Activated T-cell treated with anti-CD3 and anti-CD28 coated beads for 24 hours (primary cell): ENCODE results near the gene JMJD8.

ENCODE experiments used
- DNase-seq: peaks from one replicate; pipeline ENCODE4 v3.0.0-alpha.2; 2020; ENCODE audit warnings: low read depth

Gene JMJD8

DNA sequence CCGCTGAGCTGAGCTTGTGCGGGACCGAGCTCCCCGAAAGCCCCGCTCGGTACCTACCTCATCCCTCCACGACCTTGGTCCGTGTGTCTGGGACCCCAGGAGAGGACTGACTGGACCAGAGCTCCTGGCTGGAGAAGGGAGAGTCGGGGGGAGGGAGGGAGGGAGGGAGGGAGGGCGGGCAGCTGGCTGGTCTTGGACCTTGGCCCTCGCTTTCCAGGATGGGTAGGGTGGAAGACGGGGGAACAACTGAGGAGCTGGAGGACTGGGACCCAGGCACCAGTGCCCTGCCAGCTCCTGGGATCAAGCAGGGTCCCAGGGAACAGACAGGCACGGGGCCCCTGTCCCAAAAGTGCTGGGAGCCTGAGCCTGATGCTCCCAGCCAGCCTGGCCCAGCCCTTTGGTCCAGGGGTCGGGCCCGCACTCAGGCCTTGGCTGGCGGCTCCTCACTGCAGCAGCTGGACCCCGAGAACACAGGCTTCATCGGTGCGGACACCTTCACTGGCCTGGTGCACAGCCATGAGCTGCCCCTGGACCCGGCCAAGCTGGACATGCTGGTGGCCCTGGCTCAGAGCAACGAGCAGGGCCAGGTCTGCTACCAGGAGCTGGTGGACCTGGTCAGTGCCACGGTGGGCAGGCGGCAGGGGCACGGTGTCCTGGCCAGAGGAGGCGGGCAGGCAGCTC lies 8.1 kb downstream of the JMJD8 start:
- no peak for DNase-seq

DNA sequence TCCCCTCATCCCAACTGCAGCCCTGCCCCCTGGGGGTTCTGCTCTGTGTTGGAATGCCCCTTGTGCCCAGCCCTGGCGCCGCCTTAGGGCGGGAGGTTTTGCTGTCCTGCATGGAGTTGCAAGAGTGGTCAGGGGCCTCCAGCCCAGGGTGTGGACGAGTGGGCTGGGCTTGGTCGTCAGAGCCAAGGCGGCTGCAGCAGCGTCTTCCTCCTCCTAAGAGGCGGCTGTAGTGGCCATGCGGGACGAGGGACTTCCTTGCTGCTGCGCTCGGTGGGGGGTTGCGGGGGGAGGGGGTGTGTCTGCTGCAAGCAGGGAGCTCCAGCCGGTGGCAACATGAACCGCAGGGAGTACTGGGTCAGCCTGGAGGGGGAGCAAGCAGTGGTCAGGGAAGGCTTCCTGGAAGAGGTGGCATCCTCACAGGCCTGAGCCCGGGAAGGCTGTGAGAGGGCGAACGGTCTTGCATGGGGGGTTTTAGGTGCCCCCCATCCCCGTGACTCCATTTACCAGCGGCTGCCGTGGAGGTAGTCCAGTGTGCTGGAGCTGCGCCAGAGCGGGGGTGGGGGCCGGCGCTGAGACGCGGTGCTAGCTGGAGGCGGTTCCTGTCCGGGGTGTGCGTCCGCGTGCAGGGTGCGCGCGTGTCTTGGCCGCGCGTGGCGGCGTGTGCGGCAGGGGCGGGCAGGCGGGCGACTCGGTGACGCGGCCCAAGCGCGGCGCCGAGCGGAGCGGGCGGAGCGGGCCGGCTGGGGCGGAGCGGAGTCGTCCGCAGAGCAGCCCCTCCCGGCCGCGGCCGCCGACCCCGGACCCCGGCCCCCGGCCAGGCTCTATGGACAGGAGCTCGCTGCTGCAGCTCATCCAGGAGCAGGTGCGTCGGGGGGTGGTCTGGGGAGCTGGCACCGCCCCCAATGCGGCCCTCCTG lies 8.9 kb downstream of the JMJD8 start, which contains the start of gene RHBDL1:
TSS of gene RHBDL1 (plus strand) at position 704 of the 916 bp plus-strand sequence. CDS start at position 824, 120 bp downstream.
- no peak for DNase-seq

DNA sequence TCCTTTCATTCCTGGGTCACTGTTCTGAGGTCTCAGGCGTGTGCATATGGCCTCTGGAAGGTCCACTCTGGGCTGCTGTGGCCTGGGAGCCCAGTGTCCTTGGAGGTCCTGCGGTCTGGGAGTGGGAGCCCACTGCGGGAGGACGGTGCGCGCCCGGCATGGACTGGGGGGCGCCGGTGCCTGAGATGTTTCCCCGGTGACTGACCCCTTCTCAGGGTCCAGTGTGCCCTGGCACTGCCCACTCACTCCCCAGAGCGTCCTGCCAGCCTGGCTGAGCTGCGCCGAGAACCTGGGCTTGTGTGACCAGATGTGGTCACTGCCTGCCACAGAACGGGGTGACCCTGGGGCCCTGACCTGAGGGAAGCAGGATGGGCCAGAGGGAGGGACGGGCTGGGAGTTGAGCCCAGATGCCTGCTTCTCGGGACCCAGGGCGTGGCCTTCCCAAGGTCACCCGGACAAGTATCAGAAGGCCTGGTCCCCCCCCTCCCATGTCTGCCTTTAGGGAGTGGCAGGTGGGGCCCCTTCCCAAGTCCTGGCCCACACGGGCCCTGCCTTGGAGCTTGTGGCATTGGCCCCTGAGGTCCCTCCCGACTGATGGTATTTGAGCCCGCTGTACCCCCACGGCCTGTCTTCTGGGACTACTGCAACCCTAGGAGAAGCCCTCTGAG lies 9.8 kb downstream of the JMJD8 start:
- DNase-seq, result no peak

DNA sequence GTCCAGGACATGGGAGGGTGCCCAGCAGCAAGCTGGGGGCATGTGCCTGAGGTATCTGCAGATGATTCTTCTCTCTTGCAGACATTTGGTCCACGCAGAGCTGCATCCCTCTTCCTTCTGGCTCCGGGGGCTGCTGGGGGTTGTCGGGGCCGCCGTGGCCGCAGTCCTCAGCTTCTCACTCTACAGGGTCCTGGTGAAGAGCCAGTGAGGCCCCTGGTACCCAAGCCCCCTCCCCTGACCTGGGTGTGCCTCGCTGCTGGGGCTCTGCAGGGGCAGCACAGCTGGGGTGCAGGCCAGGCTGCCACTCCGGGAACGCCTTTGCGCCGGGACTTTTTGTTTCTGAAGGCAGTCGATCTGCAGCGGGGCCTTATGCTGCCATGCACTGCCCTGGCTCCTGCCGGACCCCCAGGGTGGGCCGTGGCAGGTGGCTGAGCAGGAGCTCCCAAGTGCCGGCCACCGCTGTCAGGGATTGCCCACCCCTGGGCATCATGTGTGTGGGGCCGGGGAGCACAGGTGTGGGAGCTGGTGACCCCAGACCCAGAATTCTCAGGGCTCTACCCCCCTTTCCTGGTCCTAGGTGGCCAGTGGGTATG lies 10.6 kb downstream of the JMJD8 start:
- DNase-seq, result no peak

DNA sequence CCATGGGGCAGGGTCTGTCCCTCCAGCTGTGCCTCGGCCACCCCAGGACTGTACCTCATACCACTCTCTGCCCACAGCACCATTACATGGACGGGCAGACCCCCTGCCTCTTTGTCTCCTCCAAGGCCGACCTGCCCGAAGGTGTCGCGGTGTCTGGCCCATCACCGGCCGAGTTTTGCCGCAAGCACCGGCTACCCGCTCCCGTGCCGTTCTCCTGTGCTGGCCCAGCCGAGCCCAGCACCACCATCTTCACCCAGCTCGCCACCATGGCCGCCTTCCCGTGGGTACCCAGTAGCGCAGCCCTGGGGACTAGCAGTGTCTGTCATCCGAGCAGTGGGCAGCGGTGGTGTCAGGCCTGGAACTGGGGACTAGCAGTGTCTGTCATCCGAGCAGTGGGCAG lies 11.3 kb downstream of the JMJD8 start:
- no peak for DNase-seq

DNA sequence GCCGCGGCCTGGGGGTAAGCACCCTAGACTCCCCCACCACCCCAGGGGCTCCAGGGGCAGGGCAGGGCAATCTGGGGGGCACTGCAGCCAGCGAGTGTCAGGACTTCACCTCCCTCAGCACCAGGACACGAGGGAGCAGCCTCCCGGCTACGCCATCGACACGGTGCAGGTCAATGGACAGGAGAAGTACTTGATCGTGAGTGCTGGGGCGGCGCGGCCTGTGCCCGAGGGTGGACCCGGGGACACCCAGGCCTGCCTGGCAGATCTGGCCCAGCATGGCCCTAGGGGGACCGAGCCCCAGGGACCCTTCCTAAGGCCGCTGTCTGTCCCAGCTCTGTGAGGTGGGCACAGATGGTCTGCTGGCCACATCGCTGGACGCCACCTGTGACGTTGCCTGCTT lies 11.8 kb downstream of the JMJD8 start:
- no peak for DNase-seq

DNA sequence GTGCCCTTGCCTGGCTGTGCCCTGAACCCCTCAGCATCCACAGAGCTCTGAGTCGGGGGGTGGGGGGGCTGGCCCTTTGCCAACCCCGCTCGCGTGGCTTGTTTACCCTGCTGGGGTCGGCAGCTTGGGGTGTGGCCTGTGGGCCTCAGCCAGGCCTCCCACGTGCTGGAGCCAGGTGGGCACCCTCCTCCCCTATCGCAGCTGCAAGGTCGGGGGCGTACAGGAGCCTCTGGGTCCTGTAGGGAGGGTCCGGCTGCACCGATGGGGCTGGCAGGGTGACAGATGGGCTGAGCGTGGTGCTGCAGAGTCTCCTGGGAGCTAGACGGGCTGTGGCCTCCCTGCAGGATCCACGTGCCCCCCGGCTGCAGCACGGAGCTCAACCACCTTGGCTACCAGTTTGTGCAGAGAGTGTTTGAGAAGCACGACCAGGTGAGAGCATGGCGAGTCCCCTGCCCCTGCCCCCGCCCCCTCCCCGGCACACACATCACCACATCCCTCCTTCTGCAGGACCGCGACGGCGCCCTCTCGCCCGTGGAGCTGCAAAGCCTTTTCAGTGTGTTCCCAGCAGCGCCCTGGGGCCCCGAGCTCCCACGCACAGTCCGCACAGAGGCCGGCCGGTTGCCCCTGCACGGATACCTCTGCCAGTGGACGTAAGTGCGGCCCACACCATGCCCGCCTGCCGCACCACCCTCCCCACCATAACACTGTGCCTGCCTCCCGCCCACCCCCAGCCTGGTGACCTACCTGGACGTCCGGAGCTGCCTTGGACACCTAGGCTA lies 12.6 kb downstream of the JMJD8 start:
- no peak for DNase-seq

DNA sequence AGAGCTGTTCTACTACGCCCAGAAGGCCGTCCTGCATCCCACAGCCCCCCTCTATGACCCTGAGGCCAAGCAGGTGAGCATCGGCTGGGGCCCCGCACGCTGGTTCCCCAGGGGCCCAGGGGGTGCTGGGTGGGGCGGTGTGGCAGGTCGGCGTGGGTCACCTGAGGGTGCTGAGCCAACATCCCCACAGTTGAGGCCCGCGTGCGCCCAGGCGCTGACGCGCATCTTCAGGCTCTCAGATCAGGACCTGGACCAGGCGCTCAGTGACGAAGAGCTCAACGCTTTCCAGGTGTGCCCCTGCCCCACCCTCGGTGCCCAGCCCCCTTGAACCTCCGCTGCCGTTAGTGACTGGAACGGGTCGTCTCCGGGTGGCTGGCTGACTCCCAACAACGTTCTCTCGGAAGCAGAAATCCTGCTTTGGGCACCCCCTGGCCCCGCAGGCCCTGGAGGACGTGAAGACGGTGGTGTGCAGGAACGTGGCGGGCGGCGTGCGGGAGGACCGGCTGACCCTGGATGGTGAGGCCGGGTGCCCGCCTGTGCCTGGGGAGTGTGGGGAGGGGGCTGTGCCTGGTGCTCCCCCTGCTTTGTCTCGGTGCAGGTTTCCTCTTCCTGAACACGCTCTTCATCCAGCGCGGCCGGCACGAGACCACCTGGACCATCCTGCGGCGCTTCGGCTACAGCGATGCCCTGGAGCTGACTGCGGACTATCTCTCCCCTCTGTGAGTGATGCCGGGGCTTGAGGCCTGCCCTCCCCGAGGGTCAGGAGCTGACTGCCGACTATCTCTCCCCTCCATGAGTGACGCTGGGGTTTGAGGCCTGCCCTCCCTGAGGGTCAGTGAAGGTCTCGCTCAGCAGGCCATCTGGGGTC lies 13.4 kb downstream of the JMJD8 start:
- DNase-seq, result no peak

DNA sequence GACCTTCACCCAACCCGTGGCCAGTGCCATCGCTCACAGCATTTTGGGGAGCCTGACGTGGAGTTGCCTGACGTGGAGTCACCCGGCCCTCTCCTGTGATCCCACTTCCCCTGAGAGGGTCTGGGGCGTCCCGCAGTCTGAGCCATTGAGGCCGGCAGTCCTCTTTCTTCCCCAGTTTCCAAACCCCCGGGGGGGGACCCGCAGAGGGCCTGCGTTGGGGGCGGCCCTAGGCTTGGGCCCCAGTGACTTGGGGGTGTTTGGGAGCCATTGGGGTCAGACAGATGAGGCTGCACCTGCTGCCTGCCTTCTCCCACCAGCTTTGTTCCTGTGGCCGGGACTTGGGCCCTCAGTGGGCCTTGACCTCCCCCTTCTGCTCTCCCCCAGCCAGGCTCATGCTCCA lies 14.5 kb downstream of the JMJD8 start:
- no peak for DNase-seq

DNA sequence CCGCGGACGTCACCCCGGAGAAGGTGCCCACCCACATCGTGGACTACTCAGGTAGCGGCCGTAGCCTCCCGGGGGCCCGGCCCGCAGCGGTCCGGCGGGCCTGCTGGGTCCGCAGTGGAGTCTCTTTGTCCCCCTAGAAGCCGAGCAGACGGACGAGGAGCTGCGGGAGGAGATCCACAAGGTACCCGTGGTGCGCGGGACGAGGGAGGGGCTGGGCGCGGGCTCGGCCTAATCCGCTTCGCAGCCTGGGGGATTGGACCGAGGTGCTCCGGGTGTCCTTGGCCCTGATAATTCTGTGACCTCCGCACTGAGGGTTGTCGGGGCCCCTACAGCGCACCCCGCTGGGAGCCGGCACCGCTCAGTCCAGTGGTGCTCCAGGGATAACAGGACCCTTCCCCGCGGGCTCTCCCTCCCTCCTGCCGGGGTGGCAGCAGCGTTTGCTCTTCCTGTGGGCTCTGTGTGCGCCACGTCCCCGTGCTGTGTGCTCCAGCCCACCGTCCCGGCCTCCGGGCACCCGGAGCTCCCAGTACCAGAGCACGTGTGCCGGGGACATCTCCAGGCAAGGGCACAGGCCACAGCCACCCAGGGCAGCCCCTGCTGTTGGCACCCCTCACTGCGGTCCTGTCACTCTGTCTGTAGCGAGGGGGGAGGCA lies 15.5 kb downstream of the JMJD8 start:
- no peak for DNase-seq

DNA sequence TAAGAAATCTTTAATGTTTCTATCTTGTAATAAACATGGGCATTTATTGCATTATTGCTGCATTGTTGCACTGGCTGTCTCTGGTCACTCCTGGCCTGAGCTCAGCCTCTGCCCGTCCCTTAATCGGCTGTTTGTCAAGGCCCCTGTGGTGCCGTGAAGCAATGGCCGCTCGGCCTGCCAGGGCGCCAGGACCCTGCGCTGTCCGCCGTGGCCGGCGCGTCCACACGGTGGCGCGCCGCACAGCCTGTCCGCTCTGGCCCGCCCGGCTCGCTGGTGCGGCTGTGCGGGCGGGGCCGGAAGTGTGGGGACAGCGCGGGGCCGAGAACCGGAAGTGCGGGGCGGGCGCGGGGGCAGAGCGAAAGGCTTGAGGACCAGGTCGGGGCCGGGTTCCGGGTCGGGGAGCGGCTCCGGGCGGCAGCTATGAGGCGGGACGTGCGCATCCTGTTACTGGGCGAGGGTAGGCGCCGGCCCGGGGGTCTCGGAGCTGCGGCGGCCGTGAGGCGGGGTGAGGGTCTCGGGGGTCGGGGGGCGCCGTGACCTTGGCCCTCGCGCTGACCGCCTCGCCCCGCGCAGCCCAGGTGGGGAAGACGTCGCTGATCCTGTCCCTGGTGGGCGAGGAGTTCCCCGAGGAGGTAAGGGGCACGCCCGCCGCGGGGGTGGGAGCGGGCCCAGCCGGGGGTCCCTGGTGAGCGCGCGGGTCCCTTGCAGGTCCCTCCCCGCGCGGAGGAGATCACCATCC lies 16.2 kb downstream of the JMJD8 start, which contains the start of gene RHOT2:
TSS of gene RHOT2 (plus strand) at position 353 of the 739 bp plus-strand sequence. CDS start at position 421, 68 bp downstream.
- DNase-seq, result peak; percentile 90

DNA sequence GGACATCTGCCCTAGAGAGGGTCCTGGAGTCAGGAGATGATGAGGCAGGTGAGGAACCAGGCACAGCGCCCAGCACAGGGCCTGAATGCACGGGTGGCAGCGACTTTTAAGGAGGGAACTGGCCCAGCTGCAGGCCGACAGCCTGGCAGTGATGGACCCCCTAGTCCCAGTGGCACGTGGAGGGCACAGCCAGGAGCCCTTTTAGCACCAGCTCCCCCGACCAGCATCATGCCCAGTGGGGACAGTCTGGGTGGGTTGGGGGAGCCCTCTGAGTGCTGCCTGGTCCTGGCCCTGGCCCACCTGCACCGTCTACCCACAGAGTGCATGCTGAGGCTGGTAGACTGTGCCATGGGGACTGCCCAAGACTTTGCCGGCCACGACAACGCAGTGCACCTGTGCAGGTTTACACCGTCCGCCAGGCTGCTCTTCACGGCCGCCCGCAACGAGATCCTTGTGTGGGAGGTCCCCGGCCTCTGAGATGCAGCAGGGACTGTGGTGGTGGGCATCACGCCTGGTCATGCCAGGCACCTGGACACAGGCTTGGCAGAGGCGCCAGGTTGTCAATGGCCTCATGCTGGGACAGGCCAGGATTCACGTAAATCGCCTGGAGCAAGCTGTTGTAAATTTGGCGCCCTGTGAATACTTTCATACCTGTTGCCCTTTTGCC lies 16.9 kb downstream of the JMJD8 start:
- DNase-seq, result no peak

DNA sequence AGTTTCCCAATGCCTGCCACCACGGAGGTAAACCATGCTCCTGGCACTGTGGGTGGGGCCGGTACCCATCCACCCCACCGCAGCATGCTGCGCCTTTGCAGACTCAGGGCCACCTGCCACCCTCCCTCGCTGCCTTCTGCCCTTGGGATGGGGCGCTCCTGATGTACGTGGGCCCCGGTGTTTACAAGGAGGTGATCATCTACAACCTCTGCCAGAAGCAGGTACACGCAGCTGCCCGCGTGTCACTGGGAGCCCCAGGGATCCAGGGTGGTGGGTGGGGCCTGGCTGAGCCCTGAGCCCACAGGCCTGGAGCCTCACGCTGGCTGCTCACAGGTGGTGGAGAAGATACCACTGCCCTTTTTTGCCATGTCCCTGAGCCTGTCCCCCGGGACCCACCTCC lies 17.6 kb downstream of the JMJD8 start:
- DNase-seq, result no peak

DNA sequence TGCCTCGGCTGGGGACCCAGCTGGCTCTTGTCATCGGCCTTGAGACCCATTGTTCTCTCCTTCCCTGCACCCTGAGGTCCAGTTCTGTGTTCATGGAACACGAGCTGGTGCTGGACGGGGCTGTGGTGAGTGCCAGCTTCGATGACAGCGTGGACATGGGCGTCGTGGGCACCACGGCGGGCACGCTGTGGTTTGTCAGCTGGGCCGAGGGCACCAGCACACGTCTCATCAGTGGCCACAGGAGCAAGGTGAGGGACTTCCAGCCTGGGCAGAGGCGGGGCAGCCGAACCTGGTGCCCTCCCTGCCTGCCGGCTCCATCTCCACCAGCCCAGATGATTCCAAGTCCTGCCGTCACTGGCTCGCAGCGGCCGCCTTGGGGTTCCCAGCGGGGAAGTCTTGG lies 21.5 kb downstream of the JMJD8 start:
- no peak for DNase-seq

DNA sequence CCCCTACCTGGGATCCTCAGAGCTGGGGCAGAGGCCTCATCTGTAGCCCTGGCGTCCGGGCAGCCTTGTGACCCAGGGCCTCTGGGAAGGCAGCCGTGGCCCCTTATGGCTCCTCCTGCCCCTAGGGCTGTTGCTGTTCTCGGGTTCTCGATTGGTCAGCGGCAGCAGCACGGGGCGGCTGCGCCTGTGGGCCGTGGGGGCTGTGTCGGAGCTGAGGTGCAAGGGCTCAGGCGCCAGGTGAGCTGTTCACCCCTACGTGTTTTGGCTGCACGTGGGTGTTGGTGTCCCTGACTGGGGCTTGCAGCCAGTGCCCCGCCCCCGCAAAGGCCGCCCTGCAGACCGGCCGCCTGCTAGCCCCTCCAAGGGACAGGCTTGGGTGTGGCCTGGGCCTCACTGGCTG lies 22.0 kb downstream of the JMJD8 start:
- DNase-seq, result no peak

DNA sequence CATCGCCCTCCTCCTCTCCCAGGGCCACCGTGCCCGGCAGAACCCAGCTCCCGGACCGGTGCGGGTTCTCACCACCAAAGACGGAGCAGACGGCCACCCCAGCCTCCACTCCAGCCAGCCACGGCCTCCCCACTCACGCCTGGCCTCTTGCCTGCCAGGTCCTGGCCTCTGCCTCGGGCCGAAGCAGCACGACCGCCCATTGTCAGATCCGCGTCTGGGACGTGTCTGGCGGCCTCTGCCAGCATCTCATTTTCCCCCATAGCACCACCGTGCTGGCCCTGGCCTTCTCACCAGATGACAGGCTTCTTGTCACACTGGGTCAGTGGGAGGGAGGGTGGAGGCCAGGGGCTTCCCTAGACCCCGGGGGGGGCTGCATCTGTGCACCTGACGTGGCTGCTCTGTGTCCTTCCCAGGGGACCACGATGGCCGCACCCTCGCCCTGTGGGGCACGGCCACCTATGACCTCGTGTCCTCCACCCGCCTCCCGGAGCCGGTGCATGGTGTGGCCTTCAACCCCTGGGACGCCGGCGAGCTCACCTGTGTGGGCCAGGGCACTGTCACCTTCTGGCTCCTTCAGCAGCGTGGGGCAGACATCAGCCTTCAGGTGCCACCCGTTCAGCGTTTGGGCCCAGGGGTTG lies 22.8 kb downstream of the JMJD8 start:
- DNase-seq, result no peak

DNA sequence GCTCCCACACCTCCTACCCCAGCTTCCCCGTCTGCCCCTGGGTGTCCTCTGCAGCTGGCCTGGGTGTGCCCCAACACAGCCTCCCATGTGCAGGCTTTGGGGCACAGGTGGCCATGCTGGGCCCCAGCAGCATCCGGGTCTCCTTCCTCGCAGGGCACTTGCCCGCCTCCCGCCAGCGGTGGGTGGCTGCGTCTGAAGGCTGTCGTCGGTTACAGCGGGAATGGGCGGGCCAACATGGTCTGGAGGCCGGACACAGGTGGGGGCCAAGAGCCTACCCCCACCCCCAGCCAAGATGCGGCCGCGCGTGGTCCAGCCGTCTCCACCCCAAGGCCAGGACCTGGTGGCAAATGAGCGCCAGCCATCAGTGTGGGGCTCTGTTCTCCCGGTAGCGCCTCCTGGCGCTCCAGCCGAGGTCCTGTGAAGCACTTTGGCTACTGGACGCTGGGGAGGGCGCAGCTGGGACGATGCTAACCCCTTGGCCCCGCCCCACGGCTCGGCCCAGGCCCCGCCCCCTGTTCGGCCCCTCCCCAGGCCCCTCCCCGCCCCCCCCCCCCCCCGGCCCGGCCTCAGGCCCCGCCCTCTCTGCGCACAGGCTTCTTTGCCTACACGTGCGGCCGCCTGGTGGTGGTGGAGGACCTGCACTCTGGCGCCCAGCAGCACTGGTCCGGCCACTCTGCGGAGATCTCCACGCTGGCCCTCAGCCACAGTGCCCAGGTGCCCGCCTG lies 23.5 kb downstream of the JMJD8 start:
- DNase-seq, result no peak

DNA sequence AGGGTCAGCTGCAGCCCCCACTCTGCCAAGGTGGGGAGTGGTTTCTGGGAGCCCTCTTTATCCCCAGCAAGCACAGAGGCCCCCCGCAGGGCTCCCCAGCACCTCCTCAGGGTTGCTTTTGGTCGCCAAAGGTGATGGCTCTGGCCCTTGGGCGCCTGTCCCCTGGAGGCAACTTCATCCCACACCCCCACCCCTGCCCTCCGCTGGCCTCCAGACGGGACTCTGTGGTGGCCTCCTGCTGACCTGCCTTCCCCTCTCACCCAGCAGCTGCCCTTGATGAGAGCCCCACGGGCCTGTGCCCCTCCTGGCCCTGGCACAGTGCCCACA lies 24.0 kb downstream of the JMJD8 start:
- no peak for DNase-seq
